NCI-H187 treated with DMSO at 0.1 percent for 48 hours (cell line): ENCODE data around the gene ARID5A.
"Not testable (repeated sequence)": the region's sequence is repeated elsewhere in the genome, so short reads cannot be mapped to it uniquely, and the experiment has no call there.

Experiments
- DNase-seq: peaks from one replicate; lab custom pipeline; 2025; lab: John Stamatoyannopoulos, UW

ARID5A gene

GRCh38 chr2:96536445-96537065 is at the start of gene ARID5A:
Gene ARID5A, plus strand, starts transcription at chr2:96536752. Its CDS starts 75 bp downstream, at chr2:96536827.
- DNase-seq = peak; percentile 24

- no peak for DNase-seq
These were observed 47.3 kb upstream of the ARID5A start for GRCh38 chr2:96489261-96489660.

- no peak for DNase-seq
These were observed 46.9 kb upstream of the ARID5A start for GRCh38 chr2:96489663-96490062.

GRCh38 chr2:96491860-96492497 is 44.6 kb upstream of the ARID5A start:
- no peak for DNase-seq

GRCh38 chr2:96493072-96493471 is 43.5 kb upstream of the ARID5A start:
- no peak for DNase-seq

GRCh38 chr2:96494188-96494587 is 42.4 kb upstream of the ARID5A start:
- DNase-seq = no peak

- no peak for DNase-seq
These were observed 40.4 kb upstream of the ARID5A start for GRCh38 chr2:96495982-96496629.

- no peak for DNase-seq
These were observed 38.5 kb upstream of the ARID5A start for GRCh38 chr2:96498021-96498431.

GRCh38 chr2:96498611-96499010 is 37.9 kb upstream of the ARID5A start:
- DNase-seq = not testable (repeated sequence)

GRCh38 chr2:96499061-96499960 is 37.2 kb upstream of the ARID5A start:
- DNase-seq = no peak

GRCh38 chr2:96500385-96501066 is 36.0 kb upstream of the ARID5A start:
- no peak for DNase-seq

GRCh38 chr2:96501471-96501874 is 35.1 kb upstream of the ARID5A start:
- no peak for DNase-seq

GRCh38 chr2:96501886-96502810 is 34.4 kb upstream of the ARID5A start:
- no peak for DNase-seq

GRCh38 chr2:96502891-96503636 is 33.5 kb upstream of the ARID5A start:
- DNase-seq = no peak

- DNase-seq = no peak
These were observed 32.8 kb upstream of the ARID5A start for GRCh38 chr2:96503637-96504243.

- DNase-seq = no peak
These were observed 31.2 kb upstream of the ARID5A start, which contains the start of gene NEURL3 for GRCh38 chr2:96505231-96505889. Gene NEURL3, minus strand, starts transcription at chr2:96505357. Its CDS starts 71 bp downstream, at chr2:96505286.

GRCh38 chr2:96506016-96506906 is 30.3 kb upstream of the ARID5A start:
- no peak for DNase-seq

GRCh38 chr2:96506907-96507240 is 29.7 kb upstream of the ARID5A start:
- no peak for DNase-seq
